Glomerular visceral epithelial cell (primary cell): ENCODE results near the gene COL4A3.

ENCODE experiments used
- DNase-seq: peaks from one replicate; pipeline ENCODE4 v3.0.0-alpha.2; 2016; ENCODE audit errors: extremely low spot score

The COL4A3 gene

DNA sequence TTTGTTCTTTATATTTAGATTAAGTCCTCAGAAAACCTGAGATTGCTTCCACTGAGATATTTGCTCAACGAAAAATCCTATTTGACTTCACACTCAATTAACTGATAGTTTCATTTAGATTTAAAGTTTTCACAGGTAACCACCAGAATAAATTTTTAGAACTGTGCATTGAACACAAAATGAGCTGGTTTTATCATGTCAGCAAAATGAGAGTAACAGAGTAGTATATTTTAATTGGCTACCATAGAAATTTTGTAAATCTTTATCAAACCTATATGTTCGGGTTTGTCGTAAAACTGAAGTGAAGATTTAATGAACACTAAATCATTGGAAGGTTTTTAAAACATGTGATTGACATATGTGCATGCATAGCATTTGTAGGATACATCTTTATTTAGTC, 127.9 kb downstream of the COL4A3 start:
- no peak for DNase-seq

DNA sequence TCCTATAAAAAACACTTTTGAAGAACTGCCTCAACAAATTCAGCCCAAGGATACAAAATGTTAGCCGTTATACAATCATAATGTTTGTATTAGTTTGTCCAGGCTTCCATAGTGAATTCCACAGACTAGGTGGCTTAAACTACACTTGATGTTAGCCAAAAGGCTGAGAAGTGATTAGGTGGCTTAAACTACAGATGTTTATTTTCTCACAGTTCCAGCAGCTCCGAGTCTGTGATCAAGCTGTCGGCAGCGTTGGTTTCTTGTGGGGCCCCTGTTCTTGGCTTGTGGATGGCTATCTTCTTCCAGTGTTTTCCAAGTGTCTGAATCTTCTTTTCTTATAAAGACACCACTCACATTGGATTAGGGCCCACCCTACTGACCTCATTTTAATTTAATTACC, 129.1 kb downstream of the COL4A3 start:
- DNase-seq: no peak

DNA sequence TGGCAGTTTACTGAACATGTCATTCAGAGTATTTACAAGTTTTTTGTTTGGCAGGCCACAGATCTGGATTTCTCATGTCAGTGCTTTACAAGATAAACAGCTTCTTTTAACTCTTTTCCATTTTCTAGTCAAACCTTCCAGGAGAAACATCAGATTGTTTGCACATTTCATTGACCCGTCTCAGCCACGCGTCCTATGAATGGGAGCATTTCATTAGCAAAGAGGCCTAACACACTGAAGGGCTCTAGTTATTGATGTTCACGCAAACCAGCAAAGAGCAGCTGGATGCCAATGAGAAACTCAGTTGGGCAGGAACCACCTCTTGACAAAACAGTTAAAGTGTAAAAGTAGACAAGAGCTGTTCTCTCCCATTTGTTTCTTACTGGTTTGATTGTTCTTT, 131.4 kb downstream of the COL4A3 start:
- DNase-seq: no peak

DNA sequence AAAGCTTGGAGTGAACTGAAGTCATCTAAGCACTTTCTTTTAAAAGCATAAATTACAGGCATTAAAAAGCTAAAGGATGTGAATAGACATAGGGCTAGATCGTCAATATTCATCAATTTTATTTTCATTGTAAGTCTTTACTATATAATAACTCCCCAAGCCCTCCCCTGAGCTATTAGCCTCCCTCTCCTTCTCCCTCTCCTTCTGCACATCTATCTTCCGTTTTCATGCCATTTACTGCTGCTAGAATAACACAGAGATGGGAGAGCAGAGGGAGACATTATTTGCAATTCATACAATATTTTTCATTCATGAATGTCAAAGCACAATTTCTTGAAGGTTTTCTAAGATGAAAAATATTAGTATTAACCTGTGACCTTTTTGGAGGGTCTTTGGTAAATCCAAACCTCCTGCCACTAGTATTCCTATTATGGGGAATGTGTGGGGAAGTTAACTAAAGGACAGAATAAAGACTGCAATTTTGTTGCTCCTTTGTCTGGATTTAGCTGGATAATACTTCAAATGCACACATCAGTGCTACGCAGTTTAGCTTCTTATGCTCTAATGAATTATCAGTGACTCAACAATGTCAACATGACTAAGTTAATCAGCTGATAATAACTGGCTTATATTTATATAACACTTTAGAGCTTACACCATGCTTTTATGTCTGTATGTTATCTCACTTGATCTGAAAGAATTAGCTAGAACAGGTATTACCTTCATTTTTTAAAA, 132.4 kb downstream of the COL4A3 start:
- no peak for DNase-seq

DNA sequence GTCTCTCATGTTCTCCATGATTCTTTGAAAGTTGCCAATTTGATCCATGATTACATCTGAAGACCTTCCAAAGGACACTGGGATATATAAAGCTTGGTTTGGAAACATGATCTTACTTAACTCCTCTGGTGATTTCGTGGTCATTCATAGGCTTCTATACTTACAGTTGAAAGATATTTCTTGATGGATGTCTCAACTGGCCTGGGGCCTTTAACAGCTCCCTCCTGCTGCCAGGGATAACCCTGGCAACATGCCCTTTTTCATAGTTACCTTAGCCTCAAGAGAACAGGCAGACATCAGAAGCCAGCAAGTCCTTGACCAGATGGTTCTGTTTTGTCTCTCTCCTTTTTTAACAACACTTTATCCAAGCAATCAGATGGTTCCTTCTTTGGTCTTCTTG, 137.1 kb downstream of the COL4A3 start:
- no peak for DNase-seq

DNA sequence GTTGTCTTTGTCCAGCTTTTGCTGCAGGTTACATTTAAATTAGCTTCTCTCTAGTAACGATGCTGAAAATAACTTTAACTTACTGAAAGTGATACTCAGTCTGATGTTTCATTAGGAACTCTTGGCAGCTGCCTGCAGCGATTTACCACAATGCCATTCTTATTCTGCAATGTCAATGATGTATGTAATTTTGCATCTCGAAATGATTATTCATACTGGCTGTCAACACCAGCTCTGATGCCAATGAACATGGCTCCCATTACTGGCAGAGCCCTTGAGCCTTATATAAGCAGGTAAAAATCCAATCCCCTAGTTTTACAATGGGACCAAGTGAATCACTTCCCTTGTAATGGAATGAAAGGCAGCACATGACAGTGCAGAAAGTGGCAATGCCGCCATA, 144.4 kb downstream of the COL4A3 start:
- no peak for DNase-seq

DNA sequence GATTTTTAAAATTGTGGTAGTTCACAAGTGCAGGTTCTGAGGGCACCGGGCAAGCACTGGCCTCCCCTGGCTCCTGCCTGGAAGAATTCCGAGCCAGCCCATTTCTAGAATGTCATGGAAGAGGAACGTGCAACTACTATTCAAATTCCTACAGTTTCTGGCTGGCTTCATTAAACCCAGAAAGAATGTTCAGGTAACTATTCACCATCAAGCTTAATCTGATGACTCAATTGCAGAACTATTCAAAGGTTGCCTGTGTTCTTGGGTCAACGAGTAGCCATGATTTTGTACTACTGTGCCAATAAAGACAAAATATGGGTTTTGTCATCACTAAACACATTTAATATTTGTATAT, 146.3 kb downstream of the COL4A3 start:
- peak; percentile 54 for DNase-seq

DNA sequence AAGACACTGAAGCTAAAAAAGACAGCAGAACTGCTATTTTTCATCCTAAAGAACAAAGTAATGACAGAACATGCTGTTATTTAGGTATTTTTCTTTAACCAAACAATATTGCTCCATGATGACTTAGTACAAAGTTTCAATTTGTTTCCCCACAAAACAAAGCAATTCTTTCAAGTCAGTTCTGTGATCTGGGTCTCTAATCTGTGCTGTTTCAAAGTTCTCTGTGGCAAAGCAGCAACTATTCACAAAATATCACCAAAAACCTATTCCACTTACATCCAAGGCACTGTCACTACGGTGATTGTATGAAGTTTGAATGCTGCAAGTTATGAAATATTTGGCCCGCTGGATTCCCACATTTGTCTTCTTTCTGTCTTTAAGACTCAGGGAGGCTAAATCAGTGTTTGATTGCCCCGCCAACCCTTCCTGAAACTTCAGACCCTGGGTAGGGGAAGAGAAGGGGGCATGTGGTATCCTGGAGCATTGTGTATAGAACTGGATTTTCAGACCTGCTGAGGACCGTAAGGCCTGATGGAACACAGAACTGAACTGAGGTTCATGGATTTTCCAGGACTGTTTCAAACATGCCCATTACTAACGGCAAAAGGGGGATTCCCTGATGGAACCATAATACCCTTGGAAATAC, 147.6 kb downstream of the COL4A3 start:
- DNase-seq: no peak

DNA sequence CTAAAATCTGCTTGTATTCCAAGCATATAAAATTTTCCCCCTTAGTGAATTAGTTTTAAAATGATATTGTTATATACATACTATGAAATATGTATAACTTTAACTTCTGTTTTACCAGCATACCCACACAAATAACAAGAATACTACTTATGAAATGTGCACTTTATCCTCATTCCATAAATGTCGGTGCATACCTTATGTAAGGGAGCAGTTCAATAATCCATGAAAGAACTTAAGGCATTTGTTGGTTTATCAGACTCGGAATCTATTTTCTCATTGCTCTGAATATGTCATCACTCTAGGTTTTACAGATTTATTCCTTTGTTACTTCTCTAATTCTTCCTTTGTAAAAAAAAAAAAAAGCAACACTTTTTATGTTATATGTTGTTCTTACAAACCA, 148.2 kb downstream of the COL4A3 start:
- DNase-seq: no peak

DNA sequence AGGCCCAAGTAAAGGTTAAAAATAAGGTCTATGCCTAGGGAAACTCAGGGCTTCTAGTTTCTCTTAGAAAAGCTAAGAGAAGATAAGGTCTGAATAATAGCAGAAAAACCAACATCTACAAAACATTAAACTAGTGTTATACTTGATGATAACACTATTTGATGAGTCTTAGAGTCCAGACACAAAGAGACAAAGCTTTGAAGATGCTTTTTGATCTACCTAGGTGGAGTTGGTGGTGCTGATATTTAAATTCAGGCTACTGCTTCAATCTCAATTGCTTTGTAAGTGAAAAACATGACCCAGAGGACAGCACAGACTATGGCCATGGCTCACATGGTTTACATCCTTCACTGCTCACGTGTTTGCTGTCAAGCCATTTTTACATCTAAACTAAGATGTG, 148.9 kb downstream of the COL4A3 start:
- no peak for DNase-seq

DNA sequence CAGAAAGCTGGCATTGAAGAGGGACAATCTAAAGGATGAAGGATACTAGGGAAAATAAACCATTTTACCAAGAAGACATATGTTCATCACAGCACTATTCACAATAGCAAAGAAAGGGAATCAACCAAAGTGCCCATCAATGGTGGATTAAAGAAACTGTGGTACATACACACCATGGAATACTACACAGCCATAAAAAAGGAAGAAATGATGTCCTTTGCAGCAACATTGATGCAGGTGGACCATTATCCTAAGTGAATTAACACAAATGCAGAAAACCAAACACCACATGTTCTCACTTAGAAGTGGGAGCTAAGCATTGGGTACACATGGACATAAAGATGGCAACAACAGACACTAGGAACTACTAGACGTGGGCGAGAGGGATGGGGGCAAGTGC, 153.4 kb downstream of the COL4A3 start:
- no peak for DNase-seq

DNA sequence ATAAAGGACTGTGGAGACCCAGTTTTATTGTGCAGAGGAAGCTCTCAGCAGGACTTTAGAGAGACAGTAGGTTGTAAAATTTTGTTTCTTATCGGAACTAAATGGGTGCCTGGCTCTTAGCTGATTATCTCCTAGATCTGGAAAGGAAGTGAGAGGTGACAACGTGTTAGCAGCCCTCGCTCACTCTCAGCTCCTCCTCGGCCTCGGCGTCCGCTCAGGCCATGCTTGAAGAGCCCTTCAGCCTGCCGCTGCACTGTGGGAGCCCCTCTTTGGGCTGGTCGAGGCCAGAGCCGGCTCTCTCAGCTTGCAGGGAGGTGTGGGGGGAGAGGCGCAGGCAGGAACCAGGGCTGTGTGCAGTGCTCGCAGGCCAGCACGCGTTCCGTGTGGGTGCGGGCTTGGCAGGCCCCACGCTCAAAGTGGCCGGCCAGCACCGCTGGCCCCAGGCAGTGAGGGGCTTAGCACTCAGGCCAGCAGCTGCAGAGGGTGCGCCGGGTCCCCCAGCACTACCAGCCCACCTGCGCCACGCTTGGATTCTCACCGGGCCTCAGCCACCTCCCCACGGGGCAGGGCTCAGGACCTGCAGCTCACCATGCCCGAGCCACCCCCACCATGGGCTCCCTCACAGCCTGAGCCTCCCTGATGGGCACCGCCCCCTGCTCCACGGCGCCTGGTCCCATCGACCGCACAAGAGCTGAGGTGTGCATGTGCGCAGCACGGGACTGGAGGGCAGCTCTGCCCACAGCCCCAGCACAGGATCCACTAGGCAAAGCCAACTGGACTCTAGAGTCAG, 156.1 kb downstream of the COL4A3 start:
- no peak for DNase-seq

DNA sequence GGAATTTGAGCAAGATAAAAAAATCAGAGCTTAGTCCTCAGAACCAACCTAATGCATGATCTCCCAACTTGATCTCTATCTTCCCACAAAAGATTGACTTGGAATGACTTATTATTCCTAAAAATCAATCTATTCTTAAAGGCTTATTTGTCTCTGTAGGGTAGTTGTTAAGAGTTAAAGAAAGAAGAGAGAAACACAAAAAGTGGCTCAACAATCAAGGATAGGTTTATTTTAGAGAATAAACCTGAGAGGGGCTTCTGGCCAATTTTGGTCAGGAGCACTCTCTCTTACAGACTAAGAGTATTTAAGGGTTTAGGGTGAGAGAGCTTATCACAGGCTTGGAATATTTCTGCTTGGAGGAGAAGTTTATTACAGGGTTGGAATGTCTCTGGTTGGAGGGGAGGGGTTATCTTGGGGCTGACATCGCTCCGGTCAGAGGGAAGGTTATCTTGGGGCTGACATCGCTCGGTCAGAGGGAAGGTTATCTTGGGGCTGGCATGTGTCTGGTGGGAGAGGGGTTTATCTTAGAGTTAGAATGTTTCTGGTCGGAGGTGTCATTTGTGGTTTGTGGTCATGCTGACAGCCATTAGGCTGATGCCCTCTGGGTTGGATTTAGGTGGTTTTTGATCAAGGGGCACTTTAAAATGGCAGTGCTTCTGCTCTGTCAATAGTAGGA, 158.2 kb downstream of the COL4A3 start:
- DNase-seq: no peak

DNA sequence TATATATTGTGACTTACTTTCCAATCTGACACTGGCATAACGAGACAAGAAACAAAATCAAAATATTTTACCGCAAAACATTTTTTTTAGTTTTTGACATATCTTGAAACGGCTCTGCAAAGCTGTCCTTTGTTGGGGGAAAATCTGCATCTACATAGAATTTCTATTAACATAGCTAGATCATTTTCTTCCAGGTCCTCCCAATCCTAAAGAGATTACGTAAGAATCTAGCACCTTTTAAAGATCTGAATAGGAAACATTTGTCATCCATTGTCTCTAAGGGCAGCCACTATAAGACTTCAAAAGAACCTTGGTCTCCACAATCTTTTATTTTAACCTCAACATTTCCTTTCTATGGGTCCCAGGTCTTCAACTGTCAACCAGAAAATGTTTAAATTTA, 159.4 kb downstream of the COL4A3 start:
- DNase-seq: no peak

DNA sequence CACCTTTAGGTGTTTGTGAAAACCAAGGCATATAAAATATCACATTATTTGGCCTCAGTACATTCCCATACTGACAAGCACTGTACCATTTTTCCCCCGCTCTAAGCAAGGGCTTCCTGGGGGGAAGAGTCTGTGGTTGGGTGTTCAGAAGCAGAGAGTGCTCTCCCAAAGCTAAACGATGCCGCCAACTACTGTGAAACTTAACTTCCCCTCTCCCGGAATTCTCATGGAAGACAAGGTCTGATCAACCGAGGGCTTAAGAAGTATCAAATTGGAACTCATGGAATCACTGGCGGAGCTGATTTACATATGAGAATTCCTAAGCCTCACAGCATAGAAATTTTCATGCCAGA, 160.2 kb downstream of the COL4A3 start:
- no peak for DNase-seq

DNA sequence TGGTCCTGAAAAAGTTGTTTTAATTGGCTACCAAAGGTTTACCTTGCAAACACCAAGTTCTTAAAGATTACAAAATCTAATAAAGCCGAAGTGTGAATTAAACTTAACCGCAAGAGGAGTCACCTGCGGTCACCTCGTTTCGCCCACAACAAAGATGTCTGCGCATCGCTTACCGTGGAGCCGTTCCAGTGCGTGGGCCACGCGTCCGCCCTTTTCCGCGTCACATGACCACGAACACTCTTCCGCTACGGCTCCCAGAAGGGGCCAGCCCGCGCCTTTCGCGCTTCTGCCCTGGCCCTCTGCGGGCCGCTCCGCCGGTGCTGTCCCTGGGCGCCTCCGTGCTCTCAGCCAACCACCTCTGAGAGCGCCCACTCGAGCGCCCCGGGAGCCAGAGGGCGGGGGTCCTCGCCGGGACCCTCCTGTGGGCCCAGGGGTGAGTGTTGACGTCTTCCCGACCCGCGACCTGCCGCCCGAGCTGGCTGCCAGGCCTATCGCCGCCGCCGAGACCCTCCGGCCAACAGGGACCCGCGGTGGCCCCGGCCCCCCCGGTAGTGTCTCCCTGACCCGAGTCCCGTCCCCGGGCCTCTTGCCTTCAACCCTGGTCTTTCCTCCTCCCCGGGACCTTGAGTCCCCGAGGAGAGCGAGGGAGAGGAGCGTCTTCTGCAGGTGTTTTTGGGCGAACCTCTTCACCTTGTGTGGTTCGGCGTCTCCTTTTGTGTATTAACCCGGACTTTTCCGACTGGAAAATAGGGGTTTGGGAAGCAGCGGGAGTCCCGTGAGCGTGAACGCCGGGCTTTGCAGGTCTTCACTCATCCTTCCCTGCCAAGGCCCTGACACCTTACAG, 160.8 kb downstream of the COL4A3 start, which contains the start of gene MFF:
TSS of gene MFF (plus strand) at position 257 of the 844 bp plus-strand sequence. CDS start 5,415 bp downstream, outside the sequence.
- peak; percentile 93 for DNase-seq

DNA sequence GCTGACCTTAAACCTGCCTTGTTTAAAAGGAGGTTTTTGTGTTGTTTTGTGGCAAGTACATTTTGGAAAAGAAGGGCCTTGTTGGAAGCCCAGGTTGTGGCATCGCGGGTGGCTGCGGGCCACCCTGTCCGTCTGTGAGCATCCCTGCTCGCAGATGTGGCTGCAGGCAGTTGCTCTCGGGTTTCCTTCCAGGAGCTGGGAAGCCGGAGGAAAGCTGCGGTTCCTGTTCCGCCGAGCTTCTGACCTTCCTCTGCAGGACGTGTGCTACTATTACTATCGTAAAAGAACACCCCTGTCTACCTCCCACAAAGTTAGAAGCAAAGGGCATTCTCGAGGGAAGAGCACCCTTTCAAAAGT, 161.4 kb downstream of the COL4A3 start:
- peak; percentile 55 for DNase-seq

DNA sequence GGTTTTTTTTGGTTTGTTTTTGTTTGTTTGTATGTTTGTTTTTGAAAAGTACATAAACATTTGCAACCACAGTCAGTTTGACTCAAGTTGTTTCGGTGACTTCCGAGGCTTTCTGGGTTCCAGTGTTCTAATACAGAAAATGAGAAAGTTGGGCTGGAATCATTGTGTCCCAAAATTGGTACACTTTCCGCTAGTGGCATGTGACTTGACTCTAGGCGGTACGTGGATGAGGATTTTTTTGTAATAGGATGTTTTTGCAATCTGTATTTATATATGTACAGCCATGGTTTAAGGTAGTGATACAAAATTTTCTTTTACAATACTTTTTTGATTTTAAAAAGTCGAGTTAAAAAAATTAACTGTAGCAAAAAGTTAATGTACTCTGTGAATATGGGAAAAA, 162.4 kb downstream of the COL4A3 start:
- DNase-seq: no peak

DNA sequence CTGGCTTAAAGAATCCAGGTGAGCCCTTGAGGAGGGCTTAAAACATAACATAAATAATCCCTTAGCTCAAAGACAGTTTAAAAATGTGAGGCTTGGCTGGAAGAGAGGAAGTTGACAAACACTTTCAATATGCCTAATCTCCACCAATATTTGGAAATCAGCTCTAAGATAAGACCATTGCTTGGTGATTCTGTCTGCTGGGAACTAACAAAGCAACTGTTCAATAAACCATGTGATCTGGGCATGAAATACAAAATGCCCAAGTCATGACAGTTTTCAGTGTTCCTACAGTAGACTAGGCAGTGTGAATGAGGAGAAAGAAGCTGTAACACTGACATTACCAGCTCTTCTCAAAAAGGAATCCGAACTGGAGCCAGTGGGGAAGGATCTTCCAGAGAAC, 171.3 kb downstream of the COL4A3 start:
- no peak for DNase-seq

DNA sequence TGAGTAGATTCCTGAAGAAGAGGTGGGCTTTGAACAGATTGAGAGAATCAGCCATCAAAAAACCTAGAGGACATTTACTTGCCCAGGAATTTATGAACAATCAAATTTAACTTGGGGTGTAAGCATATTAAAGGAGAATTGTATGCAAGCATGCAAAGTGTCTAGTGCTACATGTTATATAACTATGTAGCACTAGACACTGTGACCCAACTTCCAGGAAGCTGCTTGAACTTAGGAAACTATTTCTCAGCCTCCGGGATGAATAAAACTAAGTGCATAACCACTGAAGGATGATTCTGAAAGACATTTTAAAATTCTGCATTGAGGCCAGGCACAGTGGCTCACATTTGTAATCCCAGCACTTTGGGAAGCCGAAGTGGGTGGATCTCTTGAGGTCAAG, 173.0 kb downstream of the COL4A3 start:
- no peak for DNase-seq

DNA sequence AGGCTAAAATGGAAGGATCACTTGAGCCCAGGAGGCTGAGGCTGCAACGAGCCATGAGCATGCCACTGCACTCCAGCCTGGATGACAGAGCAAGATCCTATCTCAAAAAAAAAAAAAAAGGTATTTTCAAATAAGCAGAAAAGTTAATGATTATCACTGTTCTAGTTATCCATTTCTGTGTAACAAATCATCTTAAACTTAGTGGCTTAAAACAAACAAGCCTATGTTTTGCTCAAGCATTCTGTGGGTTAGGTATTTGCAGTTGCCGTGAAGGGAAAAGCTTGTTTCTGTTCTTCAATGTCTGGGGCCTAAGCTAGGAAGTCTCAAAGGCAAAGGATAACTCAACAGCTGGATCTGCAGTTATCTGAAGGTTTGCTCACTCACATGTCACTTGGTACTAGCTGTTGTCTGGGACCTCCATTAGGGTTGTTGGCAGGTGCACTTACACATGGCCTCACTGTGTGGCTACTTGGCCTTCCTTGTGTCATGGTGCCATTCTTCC, 174.7 kb downstream of the COL4A3 start:
- peak; percentile 37 for DNase-seq
